IMR-90 (cell line): ENCODE data around the gene NTRK3. TPM values are rescaled to one million over a fixed set of nuclear protein-coding genes. Genes with fewer than 3 reads are reported as not detected.

Experiments
- ATAC-seq: fragments of 200-7000 bp; cut with Tn5 transposase; 2 replicates; pipeline ENCODE4 v1.9.1; 2020; ENCODE audit warnings: low read depth, mild to moderate bottlenecking, moderate library complexity
- BruUV-seq: library from RNA; stranded (reverse); fragments of 400-500 nt; replicated peaks from 2 replicates; lab custom pipeline; 2021; lab: Mats Ljungman, UMichigan
- CTCF ChIA-PET: fragments of 300-600 bp; formaldehyde crosslinking; extraction: SDS; loops from one replicate; lab custom pipeline; 2021; ENCODE audit warnings: antibody characterized with exemption; lab: Yijun Ruan, JAX
- POLR2A ChIA-PET: fragments of 300-600 bp; sonication (Branson Sonifier 250); formaldehyde crosslinking; loops from one replicate; lab custom pipeline; 2022; ENCODE audit warnings: antibody characterized with exemption; ENCODE audit not compliant: unreplicated experiment; lab: Charles Lee
- DNase-seq: peaks from one replicate; pipeline ENCODE4 v3.0.0; 2013
- H2AFZ ChIP-seq: replicated peaks from 2 replicates; pipeline ENCODE3; 2013; ENCODE audit warnings: low read length, mild to moderate bottlenecking; ENCODE audit not compliant: poor library complexity
- H2AK5ac ChIP-seq: 2 replicates; pipeline ENCODE4 v1.6.1; 2013; ENCODE audit warnings: low read depth, low read length, inconsistent platforms
- H2AK9ac ChIP-seq: replicated peaks from 2 replicates; pipeline ENCODE3; 2013; ENCODE audit warnings: mild to moderate bottlenecking, low read depth, low read length, moderate library complexity; ENCODE audit not compliant: poor library complexity
- H2BK120ac ChIP-seq: 2 replicates; pipeline ENCODE4 v1.6.1; 2013; ENCODE audit warnings: low read depth, low read length, inconsistent platforms
- H2BK15ac ChIP-seq: 3 replicates; pipeline ENCODE4 v1.6.1; 2013; ENCODE audit warnings: low read depth, low read length, inconsistent platforms
- H2BK20ac ChIP-seq: 2 replicates; pipeline ENCODE4 v1.6.1; 2013; ENCODE audit warnings: low read depth, mild to moderate bottlenecking, inconsistent platforms, low read length, moderate library complexity
- H2BK5ac ChIP-seq: 2 replicates; pipeline ENCODE4 v1.6.1; 2013; ENCODE audit warnings: mild to moderate bottlenecking, low read depth, low read length, inconsistent platforms; ENCODE audit not compliant: poor library complexity, severe bottlenecking
- H3K14ac ChIP-seq: replicated peaks from 2 replicates; pipeline ENCODE4 v1.6.1; 2013; ENCODE audit warnings: low read depth, low read length, inconsistent platforms
- H3K18ac ChIP-seq: 2 replicates; pipeline ENCODE4 v1.6.1; 2013; ENCODE audit warnings: low read depth, low read length, control low read depth
- H3K23ac ChIP-seq: 2 replicates; pipeline ENCODE4 v1.6.1; 2013; ENCODE audit warnings: low read depth, low read length, inconsistent platforms
- H3K27ac ChIP-seq: 2 replicates; pipeline ENCODE4 v1.5.1; 2013; ENCODE audit warnings: mild to moderate bottlenecking, control low read depth, low read length; ENCODE audit not compliant: insufficient read depth
- H3K27me3 ChIP-seq: 2 replicates; pipeline ENCODE4 v1.6.1; 2013; ENCODE audit warnings: low read length; ENCODE audit not compliant: control insufficient read depth, insufficient read depth
- H3K36me3 ChIP-seq: 2 replicates; pipeline ENCODE4 v1.6.1; 2013; ENCODE audit warnings: low read length, mixed read lengths; ENCODE audit not compliant: control insufficient read depth, insufficient read depth
- H3K4ac ChIP-seq: 2 replicates; pipeline ENCODE4 v1.6.1; 2013; ENCODE audit warnings: low read depth, low read length, inconsistent platforms
- H3K4me1 ChIP-seq: 2 replicates; pipeline ENCODE4 v1.6.1; 2013; ENCODE audit warnings: low read length, mixed read lengths; ENCODE audit not compliant: control insufficient read depth, insufficient read depth
- H3K4me2 ChIP-seq: 2 replicates; pipeline ENCODE4 v1.6.1; 2013; ENCODE audit warnings: low read depth, mild to moderate bottlenecking, control low read depth, low read length, moderate library complexity
- H3K4me3 ChIP-seq: 2 replicates; pipeline ENCODE4 v1.5.1; 2013; ENCODE audit warnings: low read depth, mild to moderate bottlenecking, control low read depth, low read length, moderate library complexity; ENCODE audit not compliant: insufficient read depth
- H3K56ac ChIP-seq: 2 replicates; pipeline ENCODE4 v1.6.1; 2013; ENCODE audit warnings: low read length, inconsistent platforms; ENCODE audit not compliant: insufficient read depth; ENCODE audit errors: extremely low read depth
- H3K79me1 ChIP-seq, 2 experiments: 2 replicates each; pipeline ENCODE4 v1.6.1; 2013; ENCODE audit warnings: low read length in 2 of 2, inconsistent platforms in 1 of 2, low read depth in 1 of 2
- H3K9ac ChIP-seq: 2 replicates; pipeline ENCODE4 v1.6.1; 2013; ENCODE audit warnings: low read depth, low read length, control low read depth
- H3K9me1 ChIP-seq: 2 replicates; pipeline ENCODE4 v1.6.1; 2013; ENCODE audit warnings: low read length, inconsistent platforms; ENCODE audit not compliant: insufficient read depth
- H3K9me3 ChIP-seq: 2 replicates; pipeline ENCODE4 v1.6.1; 2013; ENCODE audit warnings: low read length; ENCODE audit not compliant: control insufficient read depth, insufficient read depth
- H4K20me1 ChIP-seq: 2 replicates; pipeline ENCODE4 v1.6.1; 2013; ENCODE audit warnings: low read length, inconsistent platforms; ENCODE audit not compliant: insufficient read depth
- H4K5ac ChIP-seq: 2 replicates; pipeline ENCODE4 v1.6.1; 2013; ENCODE audit warnings: mild to moderate bottlenecking, low read depth, low read length, control low read depth
- H4K8ac ChIP-seq, 2 experiments: 2 replicates each; pipeline ENCODE4 v1.6.1; 2013; ENCODE audit warnings: low read depth in 2 of 2, low read length in 2 of 2, control low read depth in 1 of 2, inconsistent platforms in 1 of 2
- H4K91ac ChIP-seq: 2 replicates; pipeline ENCODE4 v1.6.1; 2013; ENCODE audit warnings: low read depth, low read length, inconsistent platforms; ENCODE audit not compliant: insufficient read depth
- BHLHE40 ChIP-seq: fragments of 150-350 bp; IDR thresholded peaks from 2 replicates; pipeline ENCODE4 v1.6.1; 2016; ENCODE audit warnings: mild to moderate bottlenecking, low read depth, low read length
- CEBPB ChIP-seq: IDR thresholded peaks from 2 replicates; pipeline ENCODE4 v1.6.1; 2012; ENCODE audit warnings: low read depth, low read length, improper control_type of control experiment
- CHD1 ChIP-seq: IDR thresholded peaks from 2 replicates; pipeline ENCODE4 v1.6.1; 2012; ENCODE audit warnings: low read depth, low read length, improper control_type of control experiment
- FOS ChIP-seq: fragments of 150-350 bp; IDR thresholded peaks from 2 replicates; pipeline ENCODE4 v1.6.1; 2016; ENCODE audit warnings: low read depth, low read length
- MAFK ChIP-seq: IDR thresholded peaks from 2 replicates; pipeline ENCODE4 v1.6.1; 2012; ENCODE audit warnings: low read depth, low read length, improper control_type of control experiment
- MAZ ChIP-seq: IDR thresholded peaks from 2 replicates; pipeline ENCODE4 v1.6.1; 2012; ENCODE audit warnings: low read depth, mild to moderate bottlenecking, low read length, improper control_type of control experiment, moderate library complexity, borderline replicate concordance
- MXI1 ChIP-seq: IDR thresholded peaks from 2 replicates; pipeline ENCODE4 v1.6.1; 2012; ENCODE audit warnings: low read depth, mild to moderate bottlenecking, low read length, moderate library complexity, borderline replicate concordance
- NFE2L2 ChIP-seq: fragments of 150-350 bp; IDR thresholded peaks from 2 replicates; pipeline ENCODE4 v1.6.1; 2016; ENCODE audit warnings: low read depth, mild to moderate bottlenecking, low read length
- POLR2A ChIP-seq: IDR thresholded peaks from 2 replicates; pipeline ENCODE4 v1.6.1; 2012; ENCODE audit warnings: mild to moderate bottlenecking, low read depth, low read length
- RAD21 ChIP-seq: IDR thresholded peaks from 2 replicates; pipeline ENCODE4 v1.6.1; 2012; ENCODE audit warnings: low read length, improper control_type of control experiment
- RCOR1 ChIP-seq: IDR thresholded peaks from 2 replicates; pipeline ENCODE4 v1.6.1; 2012; ENCODE audit warnings: mild to moderate bottlenecking, low read length, improper control_type of control experiment; ENCODE audit not compliant: insufficient replicate concordance
- RFX5 ChIP-seq: IDR thresholded peaks from 2 replicates; pipeline ENCODE4 v1.8.0; 2012; ENCODE audit warnings: low read depth, mild to moderate bottlenecking, low read length, moderate library complexity
- SMC3 ChIP-seq: fragments of 150-350 bp; IDR thresholded peaks from 2 replicates; pipeline ENCODE4 v1.6.1; 2016; ENCODE audit warnings: low read depth, mild to moderate bottlenecking, antibody characterized with exemption, low read length, moderate library complexity
- WGBS, 2 experiments: methylation state at CpG; one replicate each; pipeline versions ENCODE4 v1.1.5 to v1.1.7; 2013; ENCODE audit warnings: missing lambda C conversion rate in 2 of 2; ENCODE audit not compliant: insufficient read length in 1 of 2; ENCODE audit errors: extremely low coverage in 2 of 2; 5-methylcytosine and 5-hydroxymethylcytosine counted together
- dilution Hi-C: fragments of 300-500 bp; cut with HindIII; formaldehyde crosslinking; loops from one replicate; pipeline ENCODE4 v1.14.3; 2018; ENCODE audit warnings: low sequenced_read_pairs; ENCODE audit not compliant: unreplicated experiment
- in situ Hi-C: fragments of 300-500 bp; cut with MboI; formaldehyde crosslinking; loops from 3 replicates; pipeline ENCODE4 v1.14.3; 2019; ENCODE audit warnings: low sequenced_read_pairs, inconsistent platforms, mixed read lengths
- intact Hi-C: fragments of 100-400 bp; cut with micrococcal nuclease; formaldehyde crosslinking; loops from 2 replicates; pipeline ENCODE4 v1.10.0; 2022
- polyA plus RNA-seq, 3 experiments: library from polyadenylated mRNA; depleted of rRNA; stranded (reverse); fragments of >200 nt; gene quantifications; 2 replicates each; pipeline ENCODE4 v1.2.3, GENCODE V29; 2012; ENCODE audit warnings: low replicate concordance in 1 of 3
- total RNA-seq: library from RNA; depleted of rRNA; stranded (reverse); fragments of >200 nt; gene quantifications from 2 replicates; pipeline ENCODE4 v1.2.3, GENCODE V29; 2012
- TF ChIP-seq, protein P1 (sequence below): fragments of 150-350 bp; IDR thresholded peaks from 2 replicates; pipeline ENCODE4 v1.6.1; 2017; ENCODE audit warnings: mild to moderate bottlenecking, antibody characterized with exemption, low read length, low read depth
- TF ChIP-seq, protein P2 (sequence below): conservative IDR thresholded peaks from 2 replicates; pipeline ENCODE4 v1.5.1; 2012; ENCODE audit warnings: mild to moderate bottlenecking, low read depth, low read length, improper control_type of control experiment
- TF ChIP-seq, protein P3 (sequence below): fragments of 150-350 bp; IDR thresholded peaks from 2 replicates; pipeline ENCODE4 v1.6.1; 2016; ENCODE audit warnings: low read depth, mild to moderate bottlenecking, low read length, moderate library complexity, borderline replicate concordance

NTRK3 gene
- total and polyA plus RNA-seq, 2 of the 4 experiments (the other 2 are of a cell fraction), result under 0.01 to 0.15 TPM

DNA sequence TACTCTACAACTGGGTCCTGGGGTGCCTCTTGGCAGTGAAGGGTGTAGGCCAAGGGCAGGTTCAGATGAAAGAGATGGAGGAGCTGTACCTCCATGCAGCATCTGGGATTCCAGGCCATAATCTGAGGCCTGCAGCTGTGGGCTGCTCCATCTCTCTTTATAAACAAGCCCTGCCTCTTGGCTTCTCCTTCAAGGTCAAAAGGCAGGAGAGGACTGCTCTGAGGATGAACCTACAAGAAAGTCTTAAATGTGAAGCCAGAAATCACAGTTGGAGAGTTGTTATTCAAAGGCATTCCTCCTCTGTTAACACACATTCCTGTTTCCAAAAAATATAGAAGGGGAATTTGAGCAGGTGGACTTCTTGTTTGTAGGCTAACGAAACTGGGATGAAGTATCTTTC, 355.5 kb downstream of the NTRK3 start:
- ChIA-PET POLR2A (no interaction called here), CTCF (interaction anchor here (1.3 kb wide), 1 partner anchor 18 kb away, joined by 3 read pairs; no protein-coding TSS in a partner anchor)
- Histone ChIP-seq H3K79me1 (no peaks in the 10 kb centered on the region), H3K4ac (no peak overlapping the region), H4K91ac (no peak overlapping the region), H3K23ac (no peak overlapping the region), H3K4me2 (no peak overlapping the region), H3K56ac (no peak overlapping the region), H3K18ac (no peak overlapping the region), H3K4me1 (no peaks in the 10 kb centered on the region), H4K5ac (no peak overlapping the region), H3K9me3 (no peaks in the 10 kb centered on the region), H3K36me3 (no peaks in the 10 kb centered on the region), H3K27ac (no peak overlapping the region), H2BK5ac (no peak overlapping the region), H4K20me1 (no peaks in the 10 kb centered on the region), H2AK5ac (no peak overlapping the region), H2AK9ac (no peak overlapping the region), H4K8ac (no peak overlapping the region), H2AFZ (no peak overlapping the region), H3K9ac (no peak overlapping the region), H3K27me3 (no peaks in the 10 kb centered on the region), H2BK15ac (no peak overlapping the region), H2BK120ac (no peak overlapping the region), H3K9me1 (no peaks in the 10 kb centered on the region), H2BK20ac (no peak overlapping the region), H3K4me3 (no peak overlapping the region), H3K14ac (no peak overlapping the region)
- ATAC-seq, result no peak
- no TSS peak for BruUV-seq
- intact Hi-C loops (no loop called here), dilution Hi-C loops (no loop called here), in situ Hi-C loops (no loop called here)
- no peak for DNase-seq
- TF ChIP-seq RCOR1, result no peak
- TF ChIP-seq FOS, result no peak
- TF ChIP-seq, protein P1, sequence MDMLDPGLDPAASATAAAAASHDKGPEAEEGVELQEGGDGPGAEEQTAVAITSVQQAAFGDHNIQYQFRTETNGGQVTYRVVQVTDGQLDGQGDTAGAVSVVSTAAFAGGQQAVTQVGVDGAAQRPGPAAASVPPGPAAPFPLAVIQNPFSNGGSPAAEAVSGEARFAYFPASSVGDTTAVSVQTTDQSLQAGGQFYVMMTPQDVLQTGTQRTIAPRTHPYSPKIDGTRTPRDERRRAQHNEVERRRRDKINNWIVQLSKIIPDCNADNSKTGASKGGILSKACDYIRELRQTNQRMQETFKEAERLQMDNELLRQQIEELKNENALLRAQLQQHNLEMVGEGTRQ, result no peak
- no peak for TF ChIP-seq CEBPB
- TF ChIP-seq NFE2L2, result no peak
- TF ChIP-seq RFX5, result no peak
- TF ChIP-seq BHLHE40, result no peak
- TF ChIP-seq MAFK, result no peak
- TF ChIP-seq MAZ, result no peak
- TF ChIP-seq, protein P2, sequence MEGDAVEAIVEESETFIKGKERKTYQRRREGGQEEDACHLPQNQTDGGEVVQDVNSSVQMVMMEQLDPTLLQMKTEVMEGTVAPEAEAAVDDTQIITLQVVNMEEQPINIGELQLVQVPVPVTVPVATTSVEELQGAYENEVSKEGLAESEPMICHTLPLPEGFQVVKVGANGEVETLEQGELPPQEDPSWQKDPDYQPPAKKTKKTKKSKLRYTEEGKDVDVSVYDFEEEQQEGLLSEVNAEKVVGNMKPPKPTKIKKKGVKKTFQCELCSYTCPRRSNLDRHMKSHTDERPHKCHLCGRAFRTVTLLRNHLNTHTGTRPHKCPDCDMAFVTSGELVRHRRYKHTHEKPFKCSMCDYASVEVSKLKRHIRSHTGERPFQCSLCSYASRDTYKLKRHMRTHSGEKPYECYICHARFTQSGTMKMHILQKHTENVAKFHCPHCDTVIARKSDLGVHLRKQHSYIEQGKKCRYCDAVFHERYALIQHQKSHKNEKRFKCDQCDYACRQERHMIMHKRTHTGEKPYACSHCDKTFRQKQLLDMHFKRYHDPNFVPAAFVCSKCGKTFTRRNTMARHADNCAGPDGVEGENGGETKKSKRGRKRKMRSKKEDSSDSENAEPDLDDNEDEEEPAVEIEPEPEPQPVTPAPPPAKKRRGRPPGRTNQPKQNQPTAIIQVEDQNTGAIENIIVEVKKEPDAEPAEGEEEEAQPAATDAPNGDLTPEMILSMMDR, result no peak
- no peak for TF ChIP-seq SMC3
- TF ChIP-seq POLR2A, result no peak
- TF ChIP-seq MXI1, result no peak
- no peak for TF ChIP-seq RAD21
- TF ChIP-seq CHD1, result no peak
- TF ChIP-seq, protein P3, sequence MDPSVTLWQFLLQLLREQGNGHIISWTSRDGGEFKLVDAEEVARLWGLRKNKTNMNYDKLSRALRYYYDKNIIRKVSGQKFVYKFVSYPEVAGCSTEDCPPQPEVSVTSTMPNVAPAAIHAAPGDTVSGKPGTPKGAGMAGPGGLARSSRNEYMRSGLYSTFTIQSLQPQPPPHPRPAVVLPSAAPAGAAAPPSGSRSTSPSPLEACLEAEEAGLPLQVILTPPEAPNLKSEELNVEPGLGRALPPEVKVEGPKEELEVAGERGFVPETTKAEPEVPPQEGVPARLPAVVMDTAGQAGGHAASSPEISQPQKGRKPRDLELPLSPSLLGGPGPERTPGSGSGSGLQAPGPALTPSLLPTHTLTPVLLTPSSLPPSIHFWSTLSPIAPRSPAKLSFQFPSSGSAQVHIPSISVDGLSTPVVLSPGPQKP, result no peak
- no CpG with 5 or more reads among the region's 1 CpG for WGBS, 2 experiments
